Mesendoderm (in vitro differentiated cells): ENCODE results near the gene ALOX5AP.

Experiments used
- DNase-seq: peaks from one replicate; pipeline ENCODE4 v3.0.0; 2013
- H2AK5ac ChIP-seq: 2 replicates; pipeline ENCODE4 v1.6.1; 2013; ENCODE audit warnings: low read length, inconsistent platforms
- H2BK120ac ChIP-seq: 2 replicates; pipeline ENCODE4 v1.6.1; 2013; ENCODE audit warnings: low read depth, mild to moderate bottlenecking, low read length, moderate library complexity, mixed read lengths
- H2BK15ac ChIP-seq: replicated peaks from 2 replicates; pipeline ENCODE4 v1.6.1; 2013; ENCODE audit warnings: low read depth, mild to moderate bottlenecking, moderate library complexity
- H2BK5ac ChIP-seq: 2 replicates; pipeline ENCODE4 v1.6.1; 2013; ENCODE audit warnings: low read length, inconsistent platforms
- H3K18ac ChIP-seq: 2 replicates; pipeline ENCODE4 v1.6.1; 2013; ENCODE audit warnings: mild to moderate bottlenecking, low read length, mixed read lengths
- H3K23ac ChIP-seq: one replicate; pipeline ENCODE4 v1.6.1; 2013; ENCODE audit warnings: low read length
- H3K27ac ChIP-seq: 2 replicates; pipeline ENCODE4 v1.5.1; 2013; ENCODE audit warnings: low read depth, mild to moderate bottlenecking, inconsistent platforms, low read length, moderate library complexity
- H3K27me3 ChIP-seq: 2 replicates; pipeline ENCODE4 v1.6.1; 2013; ENCODE audit warnings: low read length, control low read depth, mild to moderate bottlenecking, inconsistent platforms; ENCODE audit not compliant: insufficient read depth, poor library complexity
- H3K36me3 ChIP-seq: 2 replicates; pipeline ENCODE4 v1.6.1; 2013; ENCODE audit warnings: low read length, inconsistent platforms; ENCODE audit not compliant: control insufficient read depth, insufficient read depth
- H3K4ac ChIP-seq: one replicate; pipeline ENCODE4 v1.6.1; 2013; ENCODE audit warnings: low read depth, mild to moderate bottlenecking, low read length, moderate library complexity
- H3K4me1 ChIP-seq: 2 replicates; pipeline ENCODE4 v1.6.1; 2013; ENCODE audit warnings: low read depth, low read length, inconsistent platforms; ENCODE audit not compliant: control insufficient read depth
- H3K4me2 ChIP-seq: 2 replicates; pipeline ENCODE4 v1.6.1; 2013; ENCODE audit warnings: low read length
- H3K4me3 ChIP-seq: 2 replicates; pipeline ENCODE4 v1.5.1; 2013; ENCODE audit warnings: mild to moderate bottlenecking, low read length
- H3K56ac ChIP-seq: one replicate; pipeline ENCODE4 v1.6.1; 2013; ENCODE audit warnings: low read length
- H3K79me1 ChIP-seq: 2 replicates; pipeline ENCODE4 v1.6.1; 2013; ENCODE audit warnings: low read length, inconsistent platforms
- H3K79me2 ChIP-seq: 2 replicates; pipeline ENCODE4 v1.6.1; 2013; ENCODE audit warnings: mild to moderate bottlenecking, low read length; ENCODE audit not compliant: control insufficient read depth, insufficient read depth
- H3K9ac ChIP-seq: 2 replicates; pipeline ENCODE4 v1.6.1; 2013; ENCODE audit warnings: low read length, inconsistent platforms
- H4K5ac ChIP-seq: one replicate; pipeline ENCODE4 v1.6.1; 2013; ENCODE audit warnings: low read length
- H4K8ac ChIP-seq: one replicate; pipeline ENCODE4 v1.6.1; 2013; ENCODE audit warnings: low read depth, mild to moderate bottlenecking, control low read depth, low read length, moderate library complexity
- WGBS: extraction: QIAGEN DNeasy Blood & Tissue Kit; methylation state at CpG from one replicate; pipeline ENCODE4 v1.1.7; 2013; ENCODE audit warnings: low lambda C conversion rate, missing lambda C conversion rate; ENCODE audit not compliant: insufficient coverage; ENCODE audit errors: extremely low coverage; 5-methylcytosine and 5-hydroxymethylcytosine counted together

The ALOX5AP gene

GRCh38 chr13:30776661-30777060 lies 41.3 kb downstream of the ALOX5AP start:
- no peak overlapping the region for H2AK5ac ChIP-seq
- H3K4me3 ChIP-seq: no peak overlapping the region
- no peaks in the 10 kb centered on the region for H3K79me1 ChIP-seq
- no peak overlapping the region for H3K56ac ChIP-seq
- no peaks in the 10 kb centered on the region for H3K4me1 ChIP-seq
- no peak overlapping the region for H4K5ac ChIP-seq
- no CpG with 5 or more reads among the region's 2 CpGs for WGBS
- H2BK5ac ChIP-seq: no peak overlapping the region
- H3K36me3 ChIP-seq: no peaks in the 10 kb centered on the region
- H3K79me2 ChIP-seq: no peaks in the 10 kb centered on the region
- no peak overlapping the region for H2BK15ac ChIP-seq
- no peak overlapping the region for H3K18ac ChIP-seq
- H3K4me2 ChIP-seq: no peak overlapping the region
- H3K9ac ChIP-seq: no peak overlapping the region
- no peak overlapping the region for H4K8ac ChIP-seq
- DNase-seq: no peak
- no peak overlapping the region for H3K23ac ChIP-seq
- H3K27me3 ChIP-seq: no peaks in the 10 kb centered on the region
- no peak overlapping the region for H3K27ac ChIP-seq
- H3K4ac ChIP-seq: no peak overlapping the region
- no peak overlapping the region for H2BK120ac ChIP-seq

GRCh38 chr13:30779016-30779415 lies 43.7 kb downstream of the ALOX5AP start:
- Histone ChIP-seq H4K5ac (no peak overlapping the region), H3K4me3 (no peak overlapping the region), H3K27me3 (no peaks in the 10 kb centered on the region), H3K36me3 (no peaks in the 10 kb centered on the region), H3K56ac (no peak overlapping the region), H2BK5ac (no peak overlapping the region), H2BK15ac (no peak overlapping the region), H2BK120ac (no peak overlapping the region), H3K27ac (no peak overlapping the region), H2AK5ac (no peak overlapping the region), H3K9ac (no peak overlapping the region), H3K79me1 (no peaks in the 10 kb centered on the region), H4K8ac (no peak overlapping the region), H3K79me2 (no peaks in the 10 kb centered on the region), H3K4me1 (no peaks in the 10 kb centered on the region), H3K23ac (no peak overlapping the region), H3K4me2 (no peak overlapping the region), H3K4ac (no peak overlapping the region), H3K18ac (no peak overlapping the region)
- no CpG with 5 or more reads among the region's 5 CpGs for WGBS
- no peak for DNase-seq

- H3K23ac ChIP-seq: no peak overlapping the region
- no peaks in the 10 kb centered on the region for H3K4me1 ChIP-seq
- no peak overlapping the region for H3K9ac ChIP-seq
- H2BK15ac ChIP-seq: no peak overlapping the region
- no peak overlapping the region for H3K4me3 ChIP-seq
- H3K18ac ChIP-seq: no peak overlapping the region
- H2BK120ac ChIP-seq: no peak overlapping the region
- H3K4ac ChIP-seq: no peak overlapping the region
- H3K4me2 ChIP-seq: no peak overlapping the region
- H2AK5ac ChIP-seq: no peak overlapping the region
- no CpG with 5 or more reads among the region's 3 CpGs for WGBS
- H3K36me3 ChIP-seq: no peaks in the 10 kb centered on the region
- H2BK5ac ChIP-seq: no peak overlapping the region
- H3K27me3 ChIP-seq: no peaks in the 10 kb centered on the region
- no peaks in the 10 kb centered on the region for H3K79me1 ChIP-seq
- H3K27ac ChIP-seq: no peak overlapping the region
- H3K79me2 ChIP-seq: no peaks in the 10 kb centered on the region
- no peak overlapping the region for H4K8ac ChIP-seq
- DNase-seq: no peak
- H3K56ac ChIP-seq: no peak overlapping the region
- no peak overlapping the region for H4K5ac ChIP-seq
Observed at GRCh38 chr13:30779608-30780007, 44.3 kb downstream of the ALOX5AP start.

- no CpG with 5 or more reads among the region's 2 CpGs for WGBS
- Histone ChIP-seq H3K27me3 (no peaks in the 10 kb centered on the region), H3K36me3 (no peaks in the 10 kb centered on the region), H2AK5ac (no peak overlapping the region), H3K23ac (no peak overlapping the region), H3K79me1 (no peaks in the 10 kb centered on the region), H2BK15ac (no peak overlapping the region), H4K8ac (no peak overlapping the region), H3K56ac (no peak overlapping the region), H4K5ac (no peak overlapping the region), H2BK120ac (no peak overlapping the region), H3K4ac (no peak overlapping the region), H3K18ac (no peak overlapping the region), H2BK5ac (no peak overlapping the region), H3K4me1 (no peaks in the 10 kb centered on the region), H3K79me2 (no peaks in the 10 kb centered on the region), H3K4me3 (no peak overlapping the region), H3K4me2 (no peak overlapping the region), H3K9ac (no peak overlapping the region), H3K27ac (no peak overlapping the region)
- no peak for DNase-seq
Observed at GRCh38 chr13:30780338-30780981, 45.1 kb downstream of the ALOX5AP start.

- no peak overlapping the region for H2AK5ac ChIP-seq
- H3K36me3 ChIP-seq: no peaks in the 10 kb centered on the region
- no peak overlapping the region for H3K56ac ChIP-seq
- no peak overlapping the region for H3K4me3 ChIP-seq
- no peak overlapping the region for H4K5ac ChIP-seq
- no peak overlapping the region for H3K9ac ChIP-seq
- no peak overlapping the region for H3K4me2 ChIP-seq
- no peak overlapping the region for H2BK15ac ChIP-seq
- DNase-seq: no peak
- no peak overlapping the region for H2BK5ac ChIP-seq
- no peak overlapping the region for H3K23ac ChIP-seq
- no peak overlapping the region for H3K27ac ChIP-seq
- no peaks in the 10 kb centered on the region for H3K27me3 ChIP-seq
- no peaks in the 10 kb centered on the region for H3K4me1 ChIP-seq
- no peak overlapping the region for H3K4ac ChIP-seq
- H2BK120ac ChIP-seq: no peak overlapping the region
- no peaks in the 10 kb centered on the region for H3K79me2 ChIP-seq
- no peak overlapping the region for H3K18ac ChIP-seq
- no peak overlapping the region for H4K8ac ChIP-seq
- no peaks in the 10 kb centered on the region for H3K79me1 ChIP-seq
- no CpG with 5 or more reads among the region's 8 CpGs for WGBS
Observed at GRCh38 chr13:30785191-30785850, 50.0 kb downstream of the ALOX5AP start.

- no peak overlapping the region for H4K8ac ChIP-seq
- H2BK15ac ChIP-seq: no peak overlapping the region
- no peak for DNase-seq
- no peaks in the 10 kb centered on the region for H3K79me1 ChIP-seq
- no peak overlapping the region for H3K27ac ChIP-seq
- H3K4me2 ChIP-seq: no peak overlapping the region
- no peak overlapping the region for H3K18ac ChIP-seq
- H4K5ac ChIP-seq: no peak overlapping the region
- H3K27me3 ChIP-seq: no peaks in the 10 kb centered on the region
- no peak overlapping the region for H2BK120ac ChIP-seq
- H3K36me3 ChIP-seq: no peaks in the 10 kb centered on the region
- H3K4me1 ChIP-seq: no peaks in the 10 kb centered on the region
- H3K23ac ChIP-seq: no peak overlapping the region
- no peak overlapping the region for H3K4me3 ChIP-seq
- H3K9ac ChIP-seq: no peak overlapping the region
- WGBS: no CpG with 5 or more reads among the region's 2 CpGs
- H2AK5ac ChIP-seq: no peak overlapping the region
- no peak overlapping the region for H2BK5ac ChIP-seq
- no peak overlapping the region for H3K4ac ChIP-seq
- H3K79me2 ChIP-seq: no peaks in the 10 kb centered on the region
- H3K56ac ChIP-seq: no peak overlapping the region
Observed at GRCh38 chr13:30786648-30787047, 51.3 kb downstream of the ALOX5AP start.
